Lower leg skin (tissue), 4 donors: ENCODE data around the gene C1QL4. TPM values are rescaled to one million over a fixed set of nuclear protein-coding genes. Genes with fewer than 3 reads are reported as not detected.

Experiments used
- DNase-seq, 2 donors: peaks; one replicate each; pipeline ENCODE4 v3.0.0-alpha.2; 2019; ENCODE audit warnings: low spot score in 2 of 2
- H3K4me3 ChIP-seq: fragments of 200-600 bp; sonication (generic); 2 replicates; pipeline ENCODE4 v1.5.1; 2017; ENCODE audit warnings: mild to moderate bottlenecking, low read depth; ENCODE audit not compliant: poor library complexity, severe bottlenecking
- CTCF ChIP-seq, 3 donors: fragments of 450-650 bp; IDR thresholded peaks; one replicate each; pipeline ENCODE4 v1.5.1; 2016; ENCODE audit warnings: antibody characterized with exemption in 3 of 3, mild to moderate bottlenecking in 3 of 3, moderate library complexity in 2 of 3
- POLR2A ChIP-seq, 2 donors: fragments of 450-650 bp; IDR thresholded peaks; one replicate each; pipeline ENCODE4 v1.6.1; 2016 to 2017; ENCODE audit warnings: antibody characterized with exemption in 2 of 2, mild to moderate bottlenecking in 1 of 2, moderate library complexity in 1 of 2
- WGBS, 2 donors: methylation state at CpG; one replicate each; pipeline ENCODE4 v1.1.5; 2018; 5-methylcytosine and 5-hydroxymethylcytosine counted together
- intact Hi-C: fragments of 100-400 bp; cut with DNase I; formaldehyde crosslinking; loops from one replicate; pipeline ENCODE4 v1.15.0; 2023; ENCODE audit warnings: low total_unique reads
- total RNA-seq, 4 donors: library from RNA; depleted of rRNA; stranded (reverse); fragments of >200 nt; gene quantifications; one replicate each; pipeline ENCODE4 v1.1.0, GENCODE V29; 2016

C1QL4 gene
- total RNA-seq, 4 donors from 2014 or later: 0.62 to 2.5 (median 1.1) TPM; not detected in 1

- intact Hi-C loops: no loop called here
- TF ChIP-seq CTCF (IDR thresholded peaks at IDR 0.05) (no peak), POLR2A (IDR thresholded peaks at IDR 0.05) (no peak)
- peak in 1 of 2 donors; percentile 87 for DNase-seq
- H3K4me3 ChIP-seq: peak within 1 kb of the TSS; percentile 4
- WGBS, 2 donors: 1 to 2% methylated on average over 43 to 45 of the region's 47 CpGs
Observed at GRCh38 chr12:49346659-49347310, 9.8 kb upstream of the C1QL4 start, which contains the start of gene DNAJC22. DNAJC22 (plus strand) TSS chr12:49346888; CDS start chr12:49348873, 1,985 bp downstream.

- 2 to 3% methylated on average over 61 of the region's 61 CpGs for WGBS, 2 donors
- peak in 1 of 2 donors; percentile 78 for DNase-seq
Observed at GRCh38 chr12:49345825-49346658, 9.1 kb upstream of the C1QL4 start.

GRCh38 chr12:49345051-49345824 lies 8.2 kb upstream of the C1QL4 start:
- WGBS, 2 donors: 1 to 2% methylated on average over 40 to 55 of the region's 70 CpGs
- DNase-seq: peak in 1 of 2 donors; percentile 87
- intact Hi-C loops: no loop called here

More at GRCh38 chr12:49345825-49346658, 9.1 kb upstream of the C1QL4 start:
- H3K4me3 ChIP-seq: peak overlapping the region; percentile 4
- intact Hi-C loops: no loop called here
- TF ChIP-seq POLR2A (IDR thresholded peaks at IDR 0.05) (no peak), CTCF (IDR thresholded peaks at IDR 0.05) (no peak)

GRCh38 chr12:49344486-49345050 lies 7.6 kb upstream of the C1QL4 start:
- no peak for TF ChIP-seq CTCF (IDR thresholded peaks at IDR 0.05)
- TF ChIP-seq POLR2A (IDR thresholded peaks at IDR 0.05): no peak
- 33 to 54% methylated on average over 15 of the region's 15 CpGs for WGBS, 2 donors
- peak in 1 of 2 donors; percentile 59 for DNase-seq
- intact Hi-C loops: loop anchor here (5.0 kb wide), 1 partner anchor 57 kb away; no protein-coding TSS in a partner anchor
- no peak overlapping the region for H3K4me3 ChIP-seq

More at GRCh38 chr12:49345051-49345824, 8.2 kb upstream of the C1QL4 start:
- TF ChIP-seq POLR2A (IDR thresholded peaks at IDR 0.05) (no peak), CTCF (IDR thresholded peaks at IDR 0.05) (no peak)
- no peak overlapping the region for H3K4me3 ChIP-seq
